AG08396 (cell line): ENCODE results near the gene PLB1.
A peak's percentile ranks its signal among the peaks of the same experiment; 100 is the strongest.

Source experiments
- DNase-seq: peaks from one replicate; pipeline ENCODE4 v3.0.0; 2012; ENCODE audit warnings: low spot score, mixed read lengths

Gene PLB1

DNA sequence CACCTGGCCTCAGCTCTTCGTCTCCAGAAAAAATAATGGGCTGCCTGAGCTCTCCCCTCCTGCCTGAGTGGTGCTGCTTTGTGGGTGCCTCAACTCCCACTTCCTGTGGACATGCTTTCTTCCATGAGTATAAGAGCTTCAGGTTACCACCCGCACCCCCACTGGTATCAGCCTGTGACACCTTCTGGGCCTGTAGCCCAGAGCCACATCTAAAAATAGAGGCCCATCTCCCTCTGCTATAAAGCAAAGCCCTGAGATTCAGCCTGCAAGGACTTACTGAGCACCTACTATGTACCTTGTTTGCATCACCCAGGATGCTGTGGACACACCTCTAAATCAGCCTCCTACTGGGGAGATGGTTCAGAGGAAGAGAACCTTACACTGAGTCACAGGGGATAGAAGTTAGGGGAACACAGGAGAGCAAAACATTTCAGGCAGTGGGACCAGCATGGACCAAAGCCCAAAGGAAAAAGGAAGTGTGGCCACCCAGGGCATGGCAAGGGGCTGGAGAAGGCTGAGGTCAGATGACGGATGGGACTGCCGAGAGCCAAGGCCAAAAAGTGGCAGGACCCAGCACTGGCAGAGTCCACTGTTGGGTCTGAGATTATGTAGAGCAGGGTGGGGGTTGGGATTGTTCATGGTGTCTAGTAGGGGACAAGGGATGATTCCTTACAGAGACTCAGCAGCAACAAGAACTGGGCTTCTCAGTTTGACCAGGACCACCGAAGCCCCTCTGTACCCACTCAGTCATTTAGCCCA is 132.0 kb downstream of the PLB1 start:
- DNase-seq: peak; percentile 33

DNA sequence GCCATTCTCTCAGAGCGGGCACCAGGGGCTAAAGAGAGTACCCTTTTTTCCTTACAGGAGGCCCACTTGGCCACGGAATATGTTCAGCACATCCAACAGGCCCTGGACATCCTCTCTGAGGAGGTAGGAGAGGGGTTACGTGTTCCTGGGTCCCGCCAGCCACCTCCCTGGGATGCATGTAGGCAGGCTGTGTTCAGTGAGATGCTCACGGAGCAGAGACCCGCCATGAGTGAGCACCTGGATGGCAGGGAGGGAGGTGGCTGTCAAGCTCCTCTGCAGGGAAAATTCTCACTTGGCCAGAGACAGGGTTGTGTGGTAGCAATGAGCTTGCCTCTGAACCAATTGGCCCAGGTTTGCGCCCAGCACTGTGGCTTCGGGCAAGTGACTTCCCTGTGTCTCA is 132.6 kb downstream of the PLB1 start:
- no peak for DNase-seq

DNA sequence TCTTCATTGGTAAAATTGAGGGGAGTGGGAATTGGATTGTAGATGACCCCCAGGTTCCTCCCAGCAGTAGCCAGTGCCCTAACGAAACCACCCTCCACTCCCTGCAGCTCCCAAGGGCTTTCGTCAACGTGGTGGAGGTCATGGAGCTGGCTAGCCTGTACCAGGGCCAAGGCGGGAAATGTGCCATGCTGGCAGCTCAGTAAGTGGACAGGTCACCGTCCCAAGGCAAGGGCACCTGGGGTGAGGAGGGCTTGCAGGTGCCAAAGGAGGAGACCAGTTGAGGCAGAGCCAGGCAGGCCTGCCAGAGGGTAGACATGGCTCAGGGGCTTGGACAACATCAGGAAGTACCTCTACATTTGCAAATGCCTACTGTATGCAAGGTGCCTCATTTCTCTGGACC is 133.1 kb downstream of the PLB1 start:
- no peak for DNase-seq

DNA sequence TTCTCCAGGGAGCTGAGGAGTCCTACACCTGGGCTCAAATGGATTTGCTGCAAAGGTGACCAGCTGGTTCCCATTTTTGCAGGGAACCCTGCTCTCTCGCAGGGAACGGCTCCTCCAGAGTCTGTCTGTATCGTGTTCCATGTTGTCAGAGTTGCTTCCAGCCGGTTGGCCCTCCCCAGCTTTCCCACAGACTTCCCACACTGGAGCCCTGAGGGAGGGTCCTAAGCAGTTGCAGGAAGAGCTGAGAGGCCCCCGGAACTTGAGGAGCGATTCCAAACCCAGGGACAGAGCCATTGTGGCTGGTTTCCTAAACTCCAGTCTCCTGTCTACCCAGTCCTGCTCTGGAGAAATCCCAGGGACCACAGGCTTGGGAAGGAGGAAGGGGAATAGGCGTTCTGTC is 134.1 kb downstream of the PLB1 start:
- no peak for DNase-seq

DNA sequence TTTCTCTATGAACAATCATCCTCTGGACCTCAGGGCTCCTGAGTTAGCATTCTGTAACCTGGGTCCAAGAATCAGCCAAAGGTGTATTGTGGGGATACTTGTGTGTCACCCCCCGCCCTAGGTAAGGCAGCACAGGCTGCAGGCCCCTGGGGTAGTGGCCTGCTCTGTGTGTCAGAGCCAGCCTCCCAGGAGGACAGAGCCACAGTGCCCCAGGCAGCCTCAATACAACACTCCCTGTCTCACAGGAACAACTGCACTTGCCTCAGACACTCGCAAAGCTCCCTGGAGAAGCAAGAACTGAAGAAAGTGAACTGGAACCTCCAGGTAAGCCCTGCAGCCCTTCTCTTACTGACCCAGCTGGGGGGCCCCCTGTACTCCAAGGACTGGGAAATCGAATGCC is 134.5 kb downstream of the PLB1 start:
- no peak for DNase-seq

DNA sequence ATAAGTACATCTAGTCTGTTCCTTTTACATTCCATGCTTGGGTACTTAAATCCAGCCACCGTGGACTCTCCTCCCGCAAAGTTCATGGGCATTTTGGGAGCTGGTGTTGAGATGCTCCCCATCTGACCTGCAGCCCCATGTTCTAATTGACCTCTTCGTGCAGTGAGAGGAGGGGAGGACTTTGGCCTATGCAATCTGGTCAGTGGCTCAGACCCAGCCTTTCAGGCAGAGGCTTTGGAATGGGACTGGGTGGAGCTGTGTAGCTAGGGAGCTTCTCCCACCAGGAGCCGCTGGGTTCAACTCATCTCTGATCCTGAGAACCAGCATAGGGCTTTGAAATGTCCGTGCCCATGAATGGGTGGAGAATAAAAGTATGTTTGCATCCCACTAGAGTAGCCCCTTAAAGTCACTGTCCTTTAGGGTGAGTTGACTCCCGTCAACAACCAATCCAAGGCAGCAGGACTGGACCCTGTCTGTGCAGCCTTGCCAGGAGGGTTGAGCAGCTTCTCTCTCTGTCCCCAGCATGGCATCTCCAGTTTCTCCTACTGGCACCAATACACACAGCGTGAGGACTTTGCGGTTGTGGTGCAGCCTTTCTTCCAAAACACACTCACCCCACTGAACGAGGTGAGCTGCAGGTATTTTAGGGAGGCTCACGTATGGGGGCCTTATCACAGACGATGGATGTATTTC is 135.8 kb downstream of the PLB1 start:
- no peak for DNase-seq

DNA sequence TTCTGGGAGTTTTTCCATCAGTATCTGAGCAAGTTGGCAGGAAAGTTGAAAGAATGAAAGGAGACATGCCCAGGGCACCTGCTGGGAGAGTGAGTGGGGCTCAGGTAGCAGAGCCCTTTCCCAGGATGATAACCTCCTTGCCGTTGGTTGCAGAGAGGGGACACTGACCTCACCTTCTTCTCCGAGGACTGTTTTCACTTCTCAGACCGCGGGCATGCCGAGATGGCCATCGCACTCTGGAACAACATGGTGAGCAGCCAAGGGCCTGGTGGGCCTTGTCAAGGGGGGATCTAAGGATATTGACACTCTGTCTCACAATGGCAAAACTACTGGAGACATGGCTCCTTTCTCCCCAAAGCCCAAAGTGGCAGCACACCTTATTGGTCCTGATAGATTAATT is 136.9 kb downstream of the PLB1 start:
- DNase-seq: no peak

DNA sequence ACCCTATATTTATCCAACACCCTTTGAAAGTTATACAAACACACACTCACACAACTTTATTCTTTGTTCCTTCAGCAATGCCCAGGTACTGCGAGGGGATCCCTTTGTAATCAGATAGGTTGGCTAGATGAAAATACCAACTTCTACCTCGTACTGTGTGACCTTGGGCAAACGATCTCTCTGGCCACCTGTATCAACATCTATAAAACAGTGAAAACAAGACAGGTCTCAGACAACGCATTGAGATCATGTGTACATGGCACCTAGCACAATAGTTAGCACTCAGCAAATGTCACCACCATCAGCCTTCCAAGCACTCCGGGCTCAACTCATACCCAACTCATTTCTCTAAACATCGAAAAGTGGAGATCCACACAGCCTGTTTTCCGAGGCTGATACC is 137.3 kb downstream of the PLB1 start:
- no peak for DNase-seq

DNA sequence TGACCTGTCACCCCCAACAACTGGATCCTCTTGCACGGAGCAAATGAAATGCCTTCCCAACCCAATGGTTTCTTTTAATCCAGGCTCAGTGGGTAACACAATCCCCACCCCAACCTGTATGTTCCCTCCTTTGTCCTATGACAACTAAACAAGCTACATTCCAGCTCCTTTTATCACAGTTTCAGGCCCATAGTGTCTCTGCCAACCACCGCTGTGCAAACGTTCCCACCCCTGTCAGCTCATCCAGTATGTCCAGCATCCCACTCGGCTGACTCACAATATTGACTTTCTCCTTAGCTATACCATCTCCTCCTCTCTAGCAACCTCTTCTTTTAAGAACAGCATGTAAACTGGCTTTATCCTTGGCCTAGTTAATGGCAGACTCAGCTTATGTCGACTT is 137.9 kb downstream of the PLB1 start:
- no peak for DNase-seq

DNA sequence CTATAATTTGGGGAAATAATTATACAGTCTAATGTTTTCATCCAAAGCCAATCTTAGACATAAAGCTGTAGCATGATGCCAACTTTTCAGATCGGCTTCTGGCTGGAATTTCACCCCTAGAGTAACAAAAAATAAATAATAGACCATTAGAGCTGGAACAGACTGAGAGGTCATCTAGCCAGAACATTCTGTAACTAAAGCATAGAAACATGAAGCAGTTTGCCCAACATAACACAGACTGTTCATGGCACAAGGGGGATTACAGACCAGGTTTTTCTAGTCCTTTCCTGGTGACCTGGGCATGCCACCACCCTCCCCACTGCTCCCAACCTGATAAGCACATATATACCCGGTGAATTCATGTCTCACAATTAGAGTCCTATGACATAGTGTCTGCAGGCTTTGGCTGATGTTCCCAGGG is 139.3 kb downstream of the PLB1 start:
- DNase-seq: no peak

DNA sequence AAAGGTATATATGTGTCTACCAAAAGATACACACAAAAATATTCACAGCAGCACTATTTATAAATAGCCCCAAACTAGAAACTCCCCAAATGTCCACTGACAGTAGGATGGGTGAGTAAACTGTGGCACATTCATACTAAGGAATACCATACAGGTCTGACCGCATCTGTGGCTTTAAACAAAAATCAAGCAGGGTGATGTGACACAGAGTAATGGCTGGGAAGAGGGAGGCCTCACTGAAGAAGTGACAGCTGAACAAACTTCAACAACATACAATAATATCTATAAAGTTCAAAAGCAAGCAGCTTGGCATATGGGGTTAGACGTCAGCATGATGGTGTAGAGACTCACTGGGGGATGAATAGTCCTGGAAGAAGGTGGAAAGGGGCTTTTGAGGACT is 140.6 kb downstream of the PLB1 start:
- no peak for DNase-seq

DNA sequence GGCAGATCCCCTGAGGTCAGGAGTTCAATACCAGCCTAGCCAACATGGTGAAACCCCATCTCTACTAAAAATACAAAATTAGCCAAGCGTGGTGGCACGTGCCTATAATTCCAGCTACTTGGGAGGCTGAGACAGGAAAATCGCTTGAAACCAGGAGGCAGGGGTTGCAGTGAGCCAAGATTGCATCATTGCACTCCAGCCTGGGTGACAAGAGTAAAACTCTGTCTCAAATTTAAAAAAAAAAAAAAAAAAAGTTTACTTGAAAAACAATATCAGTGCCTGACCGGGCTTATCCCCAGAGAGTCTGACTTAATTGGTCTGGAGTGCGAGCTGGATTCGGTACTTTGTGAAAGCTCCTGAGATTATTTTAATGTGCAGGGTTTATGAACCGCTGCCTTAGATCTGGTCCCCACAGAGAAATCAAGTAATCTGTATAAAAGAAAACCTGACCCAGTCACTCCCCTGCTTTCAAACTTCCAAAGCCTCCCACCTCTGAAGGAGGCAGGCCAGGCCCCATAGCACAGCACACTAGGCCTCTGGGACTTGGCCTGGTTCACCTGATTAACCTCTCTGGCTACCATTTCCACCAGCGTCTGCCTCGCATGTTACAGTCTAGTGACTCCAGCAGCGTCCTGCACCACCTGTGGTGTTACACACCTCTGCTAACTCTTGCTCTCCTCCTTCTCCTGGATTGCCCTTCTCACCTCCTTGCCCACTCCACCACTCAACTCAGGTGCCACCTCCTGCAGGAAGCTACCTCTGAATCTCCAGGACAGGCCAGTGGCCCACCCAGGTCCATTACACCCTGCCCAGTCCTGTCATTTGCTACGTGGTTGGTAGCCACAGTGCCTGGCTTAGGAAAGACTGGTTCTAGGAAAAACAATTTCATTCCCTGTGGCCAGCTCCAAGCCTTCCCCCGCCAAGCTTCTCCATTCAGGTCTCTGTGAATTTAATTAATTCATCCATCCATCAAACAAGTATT is 141.5 kb downstream of the PLB1 start:
- DNase-seq: no peak

DNA sequence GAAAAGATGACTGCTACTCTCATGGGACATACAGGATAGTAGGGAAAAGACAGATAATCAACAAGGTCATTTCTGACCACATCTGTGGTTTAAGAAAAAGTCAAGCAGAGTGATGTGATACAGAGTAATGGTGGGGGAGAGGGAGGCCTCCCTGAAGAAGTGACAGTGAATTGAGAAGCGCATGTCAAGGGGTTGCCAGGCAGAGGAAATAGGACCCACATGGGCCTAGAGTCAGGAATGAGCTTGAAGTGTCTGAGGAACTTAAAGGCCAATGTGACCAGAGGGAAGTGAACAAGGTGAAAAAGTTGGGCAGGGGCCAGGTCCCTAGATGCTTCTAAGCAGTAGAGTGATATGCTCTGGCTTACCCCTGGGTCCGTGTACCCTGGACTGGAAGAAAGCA is 142.2 kb downstream of the PLB1 start:
- no peak for DNase-seq

DNA sequence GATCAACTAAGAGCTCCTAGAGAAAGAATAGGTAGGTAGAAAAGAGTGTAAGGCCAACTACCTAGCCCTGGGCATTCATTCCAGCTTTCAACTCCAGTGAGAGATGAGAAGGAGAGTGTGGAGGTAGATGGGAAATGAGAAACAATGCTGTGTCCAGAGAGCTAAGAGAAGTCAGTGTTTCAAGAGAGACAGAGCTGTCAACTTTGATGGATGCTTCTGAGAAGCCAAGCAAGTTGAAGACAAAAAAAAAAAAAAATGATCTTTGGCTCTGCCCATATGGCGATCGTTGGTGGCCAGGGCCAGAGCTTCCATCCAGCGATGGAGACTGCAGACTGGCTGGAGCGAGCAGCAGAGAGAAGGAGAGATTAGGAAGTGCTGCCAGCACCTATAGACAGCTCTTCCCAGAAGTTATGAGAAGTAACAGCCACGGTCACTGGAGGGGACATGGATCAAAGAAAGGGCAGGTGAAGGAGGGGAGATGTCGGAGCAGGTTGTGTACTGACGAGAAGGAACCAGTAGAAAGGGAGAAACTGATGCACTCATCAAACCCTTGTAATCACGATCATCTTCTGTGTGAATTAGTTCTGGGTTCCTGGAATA is 143.3 kb downstream of the PLB1 start:
- no peak for DNase-seq

DNA sequence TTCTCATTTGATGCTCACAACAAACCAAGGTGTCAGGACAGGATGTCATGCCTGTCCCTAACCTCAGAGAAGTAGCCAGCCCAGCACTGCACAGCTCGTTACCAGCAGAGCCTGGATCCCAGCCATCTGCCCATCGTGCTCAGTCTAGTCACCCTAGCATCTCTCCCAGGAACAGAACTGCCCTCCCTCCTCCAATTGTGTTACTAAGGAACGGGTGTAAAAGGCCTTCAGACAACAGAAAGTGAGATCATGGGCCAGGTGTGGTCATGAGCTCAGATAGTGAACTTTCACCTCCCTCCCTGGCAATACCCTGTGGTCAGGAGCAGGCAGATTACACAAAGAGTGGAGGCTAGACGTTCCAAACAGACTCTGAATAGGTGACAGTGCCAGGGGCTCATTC is 144.0 kb downstream of the PLB1 start:
- DNase-seq: no peak

DNA sequence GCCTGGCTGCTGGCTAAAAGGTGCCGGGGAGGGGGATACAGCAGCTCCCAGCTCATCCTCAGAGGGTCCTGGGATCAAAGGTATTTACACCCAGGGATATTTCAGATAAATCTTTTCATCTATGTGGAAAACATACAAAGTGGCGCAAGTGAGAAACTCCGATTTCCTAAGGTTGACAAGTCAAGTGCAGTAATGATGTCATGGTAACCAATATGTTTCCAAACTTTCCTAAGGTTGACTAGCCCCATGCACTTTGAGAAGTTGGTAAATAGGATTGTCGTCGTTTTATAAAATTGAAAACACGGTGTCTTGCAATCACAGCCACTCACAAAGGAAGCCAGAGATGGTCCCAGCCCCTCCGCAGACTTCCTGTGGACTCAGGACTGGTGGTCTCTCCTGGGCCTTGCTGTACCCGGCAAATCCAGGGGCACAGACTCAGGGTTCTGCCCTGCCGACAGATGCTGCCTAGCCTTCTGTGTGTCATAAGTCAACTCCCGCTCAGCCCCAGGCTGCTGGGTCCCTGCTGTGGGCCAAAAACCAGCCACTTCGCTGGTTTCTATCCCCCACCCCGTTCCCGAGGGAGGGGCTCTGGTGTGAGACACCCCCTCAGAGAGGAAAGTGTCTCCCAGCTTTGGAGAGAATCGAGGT is 144.5 kb downstream of the PLB1 start:
- DNase-seq: no peak

DNA sequence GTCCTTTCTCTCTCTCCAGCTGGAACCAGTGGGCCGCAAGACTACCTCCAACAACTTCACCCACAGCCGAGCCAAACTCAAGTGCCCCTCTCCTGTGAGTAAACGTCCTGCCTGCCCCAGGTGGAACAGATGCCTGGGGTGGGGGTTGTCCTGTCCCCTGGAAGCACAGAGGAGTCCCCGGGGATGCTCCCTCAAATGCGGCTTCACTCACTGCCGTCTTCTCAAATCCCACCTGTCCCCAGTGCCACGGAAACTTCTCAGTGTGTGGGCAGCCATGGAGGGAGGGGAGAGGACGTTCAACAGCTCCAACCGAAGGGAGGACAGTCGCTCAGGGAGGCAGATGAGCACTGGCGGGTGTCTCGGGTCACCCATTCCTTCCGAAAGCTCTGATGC is 145.0 kb downstream of the PLB1 start:
- DNase-seq: no peak

DNA sequence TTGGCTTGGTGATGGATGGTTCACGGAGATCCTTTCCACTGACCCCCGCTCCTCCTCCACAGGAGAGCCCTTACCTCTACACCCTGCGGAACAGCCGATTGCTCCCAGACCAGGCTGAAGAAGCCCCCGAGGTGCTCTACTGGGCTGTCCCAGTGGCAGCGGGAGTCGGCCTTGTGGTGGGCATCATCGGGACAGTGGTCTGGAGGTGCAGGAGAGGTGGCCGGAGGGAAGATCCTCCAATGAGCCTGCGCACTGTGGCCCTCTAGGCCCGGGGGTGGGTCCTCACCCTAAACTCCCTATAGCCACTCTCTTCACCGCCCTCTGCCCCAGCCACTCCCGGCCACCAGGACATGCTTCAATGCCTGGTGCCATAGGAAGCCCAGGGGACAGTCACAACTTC is 146.9 kb downstream of the PLB1 start:
- no peak for DNase-seq

DNA sequence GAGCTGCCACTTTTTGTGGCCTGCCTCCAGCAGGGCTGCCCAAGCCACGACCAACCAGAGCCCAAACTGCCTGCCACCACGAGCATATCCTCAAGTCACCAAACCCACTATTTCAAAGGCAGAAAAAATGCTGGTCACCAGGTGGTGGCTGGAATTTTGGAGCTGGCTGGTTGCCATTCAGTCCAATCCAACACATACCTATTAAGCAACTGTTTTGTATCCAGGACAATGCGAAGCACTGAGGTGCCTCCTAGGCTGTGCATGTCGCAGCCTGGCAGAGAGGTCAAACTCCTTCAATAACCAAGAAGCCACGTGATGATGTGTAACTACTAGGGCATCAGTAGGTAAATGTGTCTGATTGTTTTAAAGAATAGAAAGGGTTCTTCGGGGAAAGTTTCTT is 147.5 kb downstream of the PLB1 start:
- no peak for DNase-seq

DNA sequence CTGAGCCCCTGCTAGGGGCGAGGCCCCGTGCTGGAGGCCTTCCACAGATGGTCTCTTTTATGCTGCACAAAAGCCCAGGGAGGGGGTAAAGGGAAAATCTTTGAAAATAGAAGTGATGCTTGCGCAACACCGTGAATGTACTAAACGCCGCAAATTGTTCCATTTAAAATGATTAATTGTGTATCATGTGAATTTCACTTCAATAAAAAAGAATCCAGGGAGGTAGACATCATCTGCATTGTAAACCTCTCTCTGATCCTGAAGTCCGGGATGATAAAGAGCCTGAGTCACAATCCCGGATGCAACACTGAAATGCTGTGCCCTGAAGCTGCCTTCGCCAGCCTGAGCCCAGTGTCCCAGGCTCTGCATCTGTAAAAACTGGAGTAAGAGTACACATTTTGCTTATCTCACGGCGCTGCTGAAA is 148.1 kb downstream of the PLB1 start:
- DNase-seq: no peak

DNA sequence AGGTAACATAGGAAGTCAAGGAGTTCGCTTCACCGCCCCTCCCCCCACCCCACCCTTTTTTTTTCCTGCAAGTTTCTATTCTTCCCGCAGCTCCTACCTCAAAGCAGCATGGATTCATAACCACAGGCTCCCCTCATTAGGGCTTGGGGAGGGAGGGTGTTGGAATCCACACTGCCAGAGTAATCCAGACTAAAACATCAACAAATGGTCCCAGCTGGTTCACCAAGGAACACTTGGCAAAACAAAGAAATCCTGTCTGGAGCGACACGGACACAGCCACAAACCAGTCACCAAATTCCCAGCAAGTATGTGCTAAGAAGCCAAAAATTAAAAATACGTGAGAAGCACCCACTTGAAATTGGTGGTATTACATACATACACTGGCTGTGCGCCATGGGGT is 148.9 kb downstream of the PLB1 start:
- DNase-seq: no peak

DNA sequence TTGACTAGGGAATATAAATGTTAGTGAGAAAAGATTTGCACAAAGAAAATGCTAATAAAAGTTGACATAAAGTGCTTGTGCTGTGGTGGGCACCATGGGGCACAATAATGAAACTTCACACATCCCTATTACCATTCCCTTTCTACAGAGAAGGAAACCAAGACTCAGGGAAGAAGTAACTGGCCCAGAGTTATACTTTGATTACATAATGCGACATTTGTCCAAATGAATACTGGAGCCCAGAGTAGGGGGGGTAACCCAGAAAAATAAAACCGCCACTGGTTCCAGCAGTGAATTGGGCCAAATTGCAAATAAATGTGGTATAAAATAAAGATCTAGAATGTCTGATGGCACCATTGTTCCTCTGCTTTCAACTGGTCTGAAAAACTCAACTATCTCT is 149.7 kb downstream of the PLB1 start:
- no peak for DNase-seq
